Stimulated activated CD8-positive, alpha-beta memory T cell treated with anti-CD3 and anti-CD28 coated beads, Interleukin-7, amount 100 ng/mL, for 4 hours (primary cell): Measurements from ENCODE around the gene CALM1.

Experiments
- DNase-seq, 2 donors: peaks; one replicate each; pipeline ENCODE4 v3.0.0-alpha.2; 2020; ENCODE audit warnings: low read depth in 2 of 2

Gene CALM1

GRCh38 chr14:90442388-90442787, 45.6 kb downstream of the CALM1 start:
- DNase-seq: no peak

- no peak for DNase-seq
These were observed 46.6 kb downstream of the CALM1 start for GRCh38 chr14:90443161-90444076.

GRCh38 chr14:90444077-90444696, 47.4 kb downstream of the CALM1 start:
- no peak for DNase-seq

GRCh38 chr14:90445011-90445410, 48.2 kb downstream of the CALM1 start:
- no peak for DNase-seq

GRCh38 chr14:90446405-90446804, 49.6 kb downstream of the CALM1 start:
- no peak for DNase-seq

- no peak for DNase-seq
These were observed 51.1 kb downstream of the CALM1 start for GRCh38 chr14:90447720-90448497.

GRCh38 chr14:90449411-90449810, 52.6 kb downstream of the CALM1 start:
- no peak for DNase-seq

GRCh38 chr14:90450151-90450550, 53.3 kb downstream of the CALM1 start:
- no peak for DNase-seq

- DNase-seq: no peak
These were observed 53.8 kb downstream of the CALM1 start for GRCh38 chr14:90450667-90451066.

GRCh38 chr14:90451443-90451842, 54.6 kb downstream of the CALM1 start:
- DNase-seq: no peak

GRCh38 chr14:90451961-90452360, 55.1 kb downstream of the CALM1 start:
- no peak for DNase-seq

GRCh38 chr14:90452366-90452765, 55.5 kb downstream of the CALM1 start:
- no peak for DNase-seq

GRCh38 chr14:90453401-90453951, 56.6 kb downstream of the CALM1 start:
- DNase-seq: no peak

- no peak for DNase-seq
These were observed 57.5 kb downstream of the CALM1 start for GRCh38 chr14:90454041-90455000.

- DNase-seq: no peak
These were observed 58.3 kb downstream of the CALM1 start for GRCh38 chr14:90455100-90455571.

- DNase-seq: no peak
These were observed 59.7 kb downstream of the CALM1 start for GRCh38 chr14:90456551-90456950.

GRCh38 chr14:90457186-90457585, 60.4 kb downstream of the CALM1 start:
- no peak for DNase-seq
